Heart left ventricle (tissue), 13 donors: Measurements from ENCODE around the gene CYP2R1.

Experiments used
- POLR2A ChIP-seq, 2 donors: fragments of 450-650 bp; IDR thresholded peaks; one replicate each; pipeline ENCODE4 v1.6.1; 2017; ENCODE audit warnings: antibody characterized with exemption in 2 of 2, mild to moderate bottlenecking in 2 of 2, moderate library complexity in 2 of 2
- TF ChIP-seq, protein P1 (sequence below), 12 donors: fragments of 200-600 bp; sonication (generic) in 4 of 12; IDR thresholded peaks; one replicate each; pipeline versions ENCODE4 v1.5.0 to v1.8.0; 2018 to 2022; ENCODE audit warnings: antibody characterized with exemption in 12 of 12, mild to moderate bottlenecking in 5 of 12
- donor health status: ischemic (EF 13 %, LVEDD 7.1; RV severe dilation, severe dysfunction).
- donor health status: DM: no; HTN: yes; CAD: no.
- donor health status: DM: no; HTN: no; CAD: no.
- donor health status: ischemic (EF 25% LVEDD 6.9; RV normal size, moderate dysfunction).
- donor health status: ischemic (EF 25% LVEDD 5.7; RV mildly dilated, moderate dysfunction).
- donor health status: ischemic (EF 35%, LVEDD 5.7; RV mildly dilated, moderate dysfunction).
- donor health status: nonischemic (EF 11% LVEDD 7.7; RV severe dilation, severe dysfunction).
- donor health status: DM: yes; HTN: yes; CAD: no.
- donor health status: PGD.
- donor health status: ischemic (EF 29% LVEDD 5.4; RV normal size, mild dysfunction).
- donor health status: nonischemic (EF 23%, LVEDD 6.1; RV moderate dilation, normal function).

DNA sequence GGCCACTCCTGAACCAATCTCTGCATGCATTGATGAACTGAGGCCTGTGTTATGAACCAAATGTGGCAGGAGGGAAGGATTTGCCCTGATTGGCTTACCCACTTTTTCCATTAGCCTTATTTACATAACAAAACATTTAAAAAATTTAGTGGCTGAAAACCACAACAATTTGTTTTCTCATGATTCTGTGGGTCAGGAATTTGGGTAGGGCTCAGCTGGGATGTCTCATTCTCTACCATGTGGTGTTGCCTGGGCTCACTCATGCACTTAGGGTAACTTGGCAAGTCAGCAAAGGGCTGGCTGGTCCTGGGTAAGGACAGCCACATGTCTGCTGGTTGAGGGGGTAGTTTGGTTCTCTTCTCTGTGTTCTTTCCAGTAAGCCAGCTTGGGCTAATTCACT, 35.1 kb upstream of the CYP2R1 start:
- TF ChIP-seq, protein P1, sequence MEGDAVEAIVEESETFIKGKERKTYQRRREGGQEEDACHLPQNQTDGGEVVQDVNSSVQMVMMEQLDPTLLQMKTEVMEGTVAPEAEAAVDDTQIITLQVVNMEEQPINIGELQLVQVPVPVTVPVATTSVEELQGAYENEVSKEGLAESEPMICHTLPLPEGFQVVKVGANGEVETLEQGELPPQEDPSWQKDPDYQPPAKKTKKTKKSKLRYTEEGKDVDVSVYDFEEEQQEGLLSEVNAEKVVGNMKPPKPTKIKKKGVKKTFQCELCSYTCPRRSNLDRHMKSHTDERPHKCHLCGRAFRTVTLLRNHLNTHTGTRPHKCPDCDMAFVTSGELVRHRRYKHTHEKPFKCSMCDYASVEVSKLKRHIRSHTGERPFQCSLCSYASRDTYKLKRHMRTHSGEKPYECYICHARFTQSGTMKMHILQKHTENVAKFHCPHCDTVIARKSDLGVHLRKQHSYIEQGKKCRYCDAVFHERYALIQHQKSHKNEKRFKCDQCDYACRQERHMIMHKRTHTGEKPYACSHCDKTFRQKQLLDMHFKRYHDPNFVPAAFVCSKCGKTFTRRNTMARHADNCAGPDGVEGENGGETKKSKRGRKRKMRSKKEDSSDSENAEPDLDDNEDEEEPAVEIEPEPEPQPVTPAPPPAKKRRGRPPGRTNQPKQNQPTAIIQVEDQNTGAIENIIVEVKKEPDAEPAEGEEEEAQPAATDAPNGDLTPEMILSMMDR (IDR thresholded peaks at IDR 0.05): no peak
- TF ChIP-seq POLR2A (IDR thresholded peaks at IDR 0.05): no peak
